Lower leg skin (tissue), 4 donors: ENCODE data around the gene SULT1A3. TPM values are rescaled to one million over a fixed set of nuclear protein-coding genes. Genes with fewer than 3 reads are reported as not detected.
A peak's percentile ranks its signal among the peaks of the same experiment; 100 is the strongest.
"Not testable (repeated sequence)": the region's sequence is repeated elsewhere in the genome, so short reads cannot be mapped to it uniquely, and the experiment has no call there.

Experiments used
- DNase-seq, 2 donors: peaks; one replicate each; pipeline ENCODE4 v3.0.0-alpha.2; 2019; ENCODE audit warnings: low spot score in 2 of 2
- H3K4me3 ChIP-seq: fragments of 200-600 bp; sonication (generic); 2 replicates; pipeline ENCODE4 v1.5.1; 2017; ENCODE audit warnings: mild to moderate bottlenecking, low read depth; ENCODE audit not compliant: poor library complexity, severe bottlenecking
- WGBS, 2 donors: methylation state at CpG; one replicate each; pipeline ENCODE4 v1.1.5; 2018; 5-methylcytosine and 5-hydroxymethylcytosine counted together
- intact Hi-C: fragments of 100-400 bp; cut with DNase I; formaldehyde crosslinking; loops from one replicate; pipeline ENCODE4 v1.15.0; 2023; ENCODE audit warnings: low total_unique reads
- total RNA-seq, 4 donors: library from RNA; depleted of rRNA; stranded (reverse); fragments of >200 nt; gene quantifications; one replicate each; pipeline ENCODE4 v1.1.0, GENCODE V29; 2016

SULT1A3 gene
- total RNA-seq, 4 donors from 2014 or later: 2.0 to 19.3 (median 11.3) TPM

GRCh38 chr16:30194172-30194925, 4.7 kb upstream of the SULT1A3 start:
- 0% methylated on average over 6 of the region's 60 CpGs; no CpG with 5 or more reads in 1 of the 2 donors for WGBS, 2 donors
- peak; percentile 11 to 82 for DNase-seq
- H3K4me3 ChIP-seq, intact Hi-C loops: not testable (repeated sequence)

DNA sequence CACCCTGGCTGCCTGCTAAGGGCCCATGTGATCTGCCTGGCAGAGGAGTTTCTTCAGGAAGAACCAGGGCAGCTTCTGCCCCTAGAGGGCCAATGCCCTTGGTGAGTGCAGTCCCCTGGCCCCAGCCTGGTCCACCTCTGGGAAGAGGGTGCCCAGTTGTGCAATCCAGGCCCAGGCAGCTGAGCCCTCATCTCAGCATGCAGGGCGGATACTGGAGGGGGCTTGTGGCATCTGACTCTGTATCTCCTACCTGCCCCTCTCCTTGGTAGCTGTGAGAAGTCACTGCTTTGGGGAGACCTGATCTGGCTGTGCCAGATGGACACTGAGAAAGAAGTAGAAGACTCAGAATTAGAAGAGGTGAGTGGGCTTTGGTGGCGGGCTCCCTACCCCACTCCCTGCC, 2.1 kb upstream of the SULT1A3 start:
- H3K4me3 ChIP-seq, intact Hi-C loops: not testable (repeated sequence)
- DNase-seq: peak in 1 of 2 donors; percentile 42
- 50% methylated on average over 1 of the region's 2 CpGs; no CpG with 5 or more reads in 1 of the 2 donors for WGBS, 2 donors

GRCh38 chr16:30199608-30200343, 721 bp downstream of the SULT1A3 start:
- intact Hi-C loops, H3K4me3 ChIP-seq, DNase-seq: not testable (repeated sequence)
- no CpG with 5 or more reads among the region's 15 CpGs for WGBS, 2 donors

DNA sequence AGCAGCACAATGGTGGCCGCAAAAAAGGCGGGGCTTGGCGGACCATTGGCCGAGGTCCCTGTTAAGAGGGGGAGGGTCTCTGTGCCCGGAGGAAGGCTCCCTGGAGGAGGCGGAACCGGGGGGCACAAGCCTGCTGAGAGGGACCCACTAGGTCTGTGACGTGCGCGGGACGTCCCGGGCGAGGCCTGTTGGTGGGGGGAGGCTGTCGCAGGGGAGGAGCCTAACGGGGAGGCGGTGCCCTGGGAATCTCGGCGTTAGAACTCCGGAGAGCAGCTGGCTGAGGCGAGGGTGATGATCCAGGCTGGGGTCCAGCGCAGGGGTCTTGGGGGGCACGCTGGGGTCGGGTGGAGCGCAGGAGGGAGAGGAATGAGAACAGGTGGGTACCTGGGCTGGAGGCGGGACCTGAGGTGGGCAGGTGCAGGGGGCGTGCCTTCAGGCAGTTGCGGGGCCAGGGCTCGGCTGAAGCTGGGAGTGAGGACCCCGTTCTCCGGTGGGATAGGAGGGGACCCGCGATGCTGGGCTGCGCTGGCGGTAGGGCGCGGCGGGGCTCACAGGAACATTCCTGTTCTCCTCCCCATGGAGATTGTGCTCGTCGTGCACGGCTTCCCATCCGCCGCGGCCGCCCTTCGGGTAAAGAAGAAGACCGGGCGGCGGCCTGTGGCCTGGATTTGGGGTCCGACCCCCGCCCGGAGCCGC, 6.6 kb downstream of the SULT1A3 start:
- intact Hi-C loops, H3K4me3 ChIP-seq: not testable (repeated sequence)
- 0% methylated on average over 6 of the region's 52 CpGs; no CpG with 5 or more reads in 1 of the 2 donors for WGBS, 2 donors
- DNase-seq: peak in 1 of 2 donors; percentile 85

DNA sequence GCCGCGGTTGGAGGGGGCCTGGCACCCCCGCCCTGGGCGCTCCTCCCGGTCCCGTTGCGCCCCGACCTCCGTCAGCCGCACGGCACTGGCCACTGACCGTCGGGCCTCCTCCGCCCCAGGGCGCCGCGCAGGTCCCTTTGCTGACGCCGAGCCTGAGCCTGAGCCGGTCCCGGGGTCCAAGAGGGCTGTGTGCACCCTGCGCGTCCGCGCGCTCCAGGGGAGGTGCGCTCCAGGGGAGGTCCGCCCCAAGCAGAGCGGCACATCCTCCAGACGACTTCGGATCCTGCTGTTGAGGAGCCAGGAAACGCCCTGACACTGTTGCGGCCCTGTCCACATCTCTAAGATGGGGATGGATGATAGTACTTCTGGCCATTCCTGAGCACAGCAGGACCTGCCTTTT, 7.2 kb downstream of the SULT1A3 start:
- intact Hi-C loops: not testable (repeated sequence)

GRCh38 chr16:30207063-30207704, 8.1 kb downstream of the SULT1A3 start:
- WGBS, 2 donors: no CpG with 5 or more reads among the region's 9 CpGs
- H3K4me3 ChIP-seq, intact Hi-C loops: not testable (repeated sequence)
- peak; percentile 12 to 59 for DNase-seq

More for the DNA sequence above, 7.2 kb downstream of the SULT1A3 start:
- WGBS, 2 donors: no CpG with 5 or more reads among the region's 33 CpGs
- not testable (repeated sequence) for H3K4me3 ChIP-seq, DNase-seq

DNA sequence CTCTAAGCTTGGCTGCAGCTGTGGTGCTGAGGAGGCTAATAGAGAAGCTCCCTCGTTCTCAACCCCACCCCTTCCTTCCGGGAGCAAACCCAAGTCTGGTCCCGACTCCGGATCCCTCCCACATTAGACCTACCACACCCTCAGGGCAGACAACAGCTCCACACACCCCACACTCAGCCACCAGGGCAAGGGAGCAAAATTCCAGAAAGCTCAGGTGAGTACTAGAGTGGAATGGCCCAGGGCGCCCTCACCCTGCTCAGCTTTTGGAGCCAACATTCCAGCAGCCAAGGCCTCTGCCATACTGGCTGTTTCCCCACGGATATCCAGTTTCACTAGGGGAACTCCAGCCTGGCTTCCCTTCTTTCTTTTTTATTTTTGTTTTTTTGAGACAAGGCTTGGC, 10.0 kb downstream of the SULT1A3 start:
- 16% methylated on average over 4 of the region's 6 CpGs; no CpG with 5 or more reads in 1 of the 2 donors for WGBS, 2 donors
- peak in 1 of 2 donors; percentile 89 for DNase-seq
- H3K4me3 ChIP-seq, intact Hi-C loops: not testable (repeated sequence)

DNA sequence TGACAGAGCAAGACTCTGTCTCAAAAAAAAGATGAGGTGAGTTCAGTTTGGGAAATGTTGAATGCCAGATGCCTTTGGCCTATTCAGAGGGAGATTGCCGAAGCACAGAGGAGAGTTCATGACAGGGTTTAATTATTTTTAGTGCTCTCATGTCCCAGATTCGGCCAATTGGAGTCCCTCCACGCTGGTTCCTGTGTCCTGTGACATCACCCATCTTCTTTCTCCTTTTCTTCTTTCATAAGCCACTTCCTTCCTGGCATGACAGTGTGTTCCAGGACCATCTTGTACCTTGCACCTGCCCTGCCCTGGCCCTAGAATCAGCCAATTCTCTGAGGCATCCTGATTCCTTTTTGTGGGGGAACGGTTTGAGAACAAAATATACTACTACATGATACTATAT, 12.4 kb downstream of the SULT1A3 start:
- DNase-seq, H3K4me3 ChIP-seq, intact Hi-C loops: not testable (repeated sequence)
- no CpG with 5 or more reads among the region's 4 CpGs for WGBS, 2 donors

- intact Hi-C loops, H3K4me3 ChIP-seq: not testable (repeated sequence)
- DNase-seq: peak; percentile 12 to 49
- 81 to 87% methylated on average over 4 to 5 of the region's 5 CpGs for WGBS, 2 donors
Measured at GRCh38 chr16:30217082-30217481, 18.0 kb downstream of the SULT1A3 start.

- WGBS, 2 donors: no CpG with 5 or more reads among the region's 4 CpGs
Measured at GRCh38 chr16:30248379-30248778, 49.3 kb downstream of the SULT1A3 start, which contains the start of gene NPIPB13. NPIPB13 (minus strand) TSS chr16:30248479; CDS start chr16:30245573, 2,906 bp downstream.

More at GRCh38 chr16:30248379-30248778, 49.3 kb downstream of the SULT1A3 start, which contains the start of gene NPIPB13:
- H3K4me3 ChIP-seq, DNase-seq, intact Hi-C loops: not testable (repeated sequence)

Other genes with a start within 250 kb of the SULT1A3 start
- gene TMEM219, start 237.2 kb upstream of the SULT1A3 start, total RNA-seq: 100 to 1,000 TPM; 118 to 143 (median 130) TPM
- 10 to 100 TPM; 35.5 to 47.9 (median 38.1) TPM for gene TAOK2, start 225.4 kb upstream of the SULT1A3 start, total RNA-seq
- gene HIRIP3, start 203.6 kb upstream of the SULT1A3 start, total RNA-seq: 10 to 100 TPM; 13.7 to 28.9 (median 21.5) TPM
- 100 to 1,000 TPM in 1 of 4 donors, 10 to 100 TPM in 3; 40.9 to 157 (median 61.8) TPM for gene INO80E, start 203.0 kb upstream of the SULT1A3 start, total RNA-seq
- gene DOC2A, start 188.2 kb upstream of the SULT1A3 start, total RNA-seq: 1 to 10 TPM in 1 of 4 donors, under 1 TPM in 2, not detected in 1; 0.21 to 2.6 (median 0.69) TPM
- gene C16orf92, start 176.1 kb upstream of the SULT1A3 start, total RNA-seq: not detected
- gene TLCD3B, start 168.0 kb upstream of the SULT1A3 start, total RNA-seq: not detected
- 100 to 1,000 TPM; 836 to 988 (median 910) TPM for gene ALDOA, start 133.5 kb upstream of the SULT1A3 start, total RNA-seq
- 10 to 100 TPM; 53.3 to 75.4 (median 67.4) TPM for gene PPP4C, start 123.3 kb upstream of the SULT1A3 start, total RNA-seq
- gene TBX6, start 107.3 kb upstream of the SULT1A3 start, total RNA-seq: 1 to 10 TPM; 2.6 to 7.2 (median 3.8) TPM
- gene YPEL3, start 103.0 kb upstream of the SULT1A3 start, total RNA-seq: 100 to 1,000 TPM; 185 to 351 (median 229) TPM
- gene GDPD3, start 85.7 kb upstream of the SULT1A3 start, total RNA-seq: 10 to 100 TPM in 3 of 4 donors, 1 to 10 TPM in 1; 7.4 to 15.2 (median 11.6) TPM
- gene MAPK3, start 76.0 kb upstream of the SULT1A3 start, total RNA-seq: 10 to 100 TPM; 39.6 to 62.3 (median 49.6) TPM
- 10 to 100 TPM; 16.7 to 44.4 (median 27.0) TPM for gene CORO1A, start 15.7 kb upstream of the SULT1A3 start, total RNA-seq
- 100 to 1,000 TPM in 3 of 4 donors, 10 to 100 TPM in 1; 87.6 to 199 (median 147) TPM for gene BOLA2B, start 5.6 kb upstream of the SULT1A3 start, total RNA-seq
- 10 to 100 TPM; 22.1 to 68.1 (median 45.3) TPM for gene SLX1A, start 5.4 kb upstream of the SULT1A3 start, total RNA-seq
- gene NPIPB13, start 49.2 kb downstream of the SULT1A3 start, total RNA-seq: 1 to 10 TPM; 1.4 to 2.4 (median 1.7) TPM
- 10 to 100 TPM; 33.6 to 43.2 (median 38.5) TPM for gene CD2BP2, start 156.1 kb downstream of the SULT1A3 start, total RNA-seq
- 10 to 100 TPM; 33.2 to 51.8 (median 41.9) TPM for gene TBC1D10B, start 171.2 kb downstream of the SULT1A3 start, total RNA-seq
- 1 to 10 TPM in 1 of 4 donors, under 1 TPM in 1, not detected in 2; 0.79 to 2.1 TPM for gene MYL11, start 175.5 kb downstream of the SULT1A3 start, total RNA-seq
- 1 to 10 TPM in 1 of 4 donors, under 1 TPM in 2, not detected in 1; 0.39 to 1.2 (median 0.91) TPM for gene SEPTIN1, start 183.3 kb downstream of the SULT1A3 start, total RNA-seq
- 10 to 100 TPM in 3 of 4 donors, 1 to 10 TPM in 1; 8.3 to 15.6 (median 10.5) TPM for gene ZNF48, start 196.2 kb downstream of the SULT1A3 start, total RNA-seq
- gene ZNF771, start 208.4 kb downstream of the SULT1A3 start, total RNA-seq: 10 to 100 TPM in 3 of 4 donors, 1 to 10 TPM in 1; 5.9 to 12.8 (median 11.0) TPM
- gene DCTPP1, start 230.8 kb downstream of the SULT1A3 start, total RNA-seq: 10 to 100 TPM; 14.7 to 18.8 (median 17.9) TPM
- gene SEPHS2, start 246.6 kb downstream of the SULT1A3 start, total RNA-seq: 10 to 100 TPM; 17.7 to 25.3 (median 23.6) TPM